ENCODE results near the gene GUK1.

GRCh38 chr1:228165372-228166169 lies 25.5 kb downstream of the GUK1 start, which contains the start of gene IBA57:
- TF ChIP-seq CTCF (IDR thresholded peaks at IDR 0.05; ENCODE audit: insufficient read depth, low read length) (peak; percentile 79), GABPA (IDR thresholded peaks at IDR 0.05; ENCODE audit: low read depth) (no peak), REST (IDR thresholded peaks at IDR 0.05; ENCODE audit: insufficient replicate concordance, low read depth) (peak; percentile 80), POLR2AphosphoS5 (IDR thresholded peaks at IDR 0.05; ENCODE audit: low read depth) (peak; percentile 73), SPI1 (IDR thresholded peaks at IDR 0.05; ENCODE audit: borderline replicate concordance, low read depth) (peak; percentile 56; the same call in 1 of the 2 replicates)

Measured in HL-60 (cell line).